ENCODE data around the gene ACSM4.

DNA sequence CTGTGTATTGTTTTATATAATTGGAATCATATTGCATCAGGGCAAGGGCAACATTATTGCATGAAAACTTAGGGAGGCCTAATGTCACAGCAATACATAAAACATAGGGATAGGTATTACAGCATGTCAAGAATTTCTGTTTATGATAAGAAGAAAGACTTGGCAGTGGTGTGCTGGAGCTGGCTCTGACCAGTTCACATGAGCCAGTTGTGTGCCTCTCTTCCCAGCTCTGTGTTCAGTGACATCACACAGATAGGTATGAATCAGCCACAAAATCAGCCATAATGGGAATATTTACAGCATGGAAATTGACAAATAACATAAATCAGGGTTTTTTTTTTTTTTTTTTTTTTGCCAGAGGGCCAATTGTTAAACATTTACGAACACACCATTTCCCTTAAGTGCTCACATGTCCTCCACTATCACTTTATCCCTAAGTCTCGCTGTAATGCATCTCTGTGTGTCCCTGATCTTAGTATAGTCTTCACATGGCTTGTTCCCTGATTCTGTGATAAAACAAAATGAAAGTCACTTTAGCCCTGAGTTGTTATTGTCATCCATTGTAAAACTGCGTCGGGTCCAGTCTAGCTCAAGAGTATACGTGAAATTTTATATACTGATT, 31.9 kb upstream of the ACSM4 start:
- TF ChIP-seq YY1 (IDR thresholded peaks at IDR 0.05; ENCODE audit: low read depth, low read length): no peak
- TF ChIP-seq POLR2A (IDR thresholded peaks at IDR 0.05; ENCODE audit: control extremely low read depth in 1 of 2, low read depth in 2 of 2, low read length in 2 of 2): no peak
- TF ChIP-seq, protein P1, sequence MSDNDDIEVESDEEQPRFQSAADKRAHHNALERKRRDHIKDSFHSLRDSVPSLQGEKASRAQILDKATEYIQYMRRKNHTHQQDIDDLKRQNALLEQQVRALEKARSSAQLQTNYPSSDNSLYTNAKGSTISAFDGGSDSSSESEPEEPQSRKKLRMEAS (IDR thresholded peaks at IDR 0.05): no peak
- TF ChIP-seq RAD21 (IDR thresholded peaks at IDR 0.05 in 1 of 2, conservative IDR thresholded peaks at IDR 0.05 in 1 of 2; ENCODE audit: low read depth in 2 of 2, low read length in 2 of 2): no peak
- no peak for TF ChIP-seq EZH2 (IDR thresholded peaks at IDR 0.05; ENCODE audit: low read depth, low read length, severe bottlenecking)

Measured in H1 (cell line).